Measurements from ENCODE around the gene FADS3. TPM values are rescaled to one million over a fixed set of nuclear protein-coding genes. Genes with fewer than 3 reads are reported as not detected.

The FADS3 gene
- total RNA-seq, 1 experiment from 2014 or later, result 65.8 TPM

DNA sequence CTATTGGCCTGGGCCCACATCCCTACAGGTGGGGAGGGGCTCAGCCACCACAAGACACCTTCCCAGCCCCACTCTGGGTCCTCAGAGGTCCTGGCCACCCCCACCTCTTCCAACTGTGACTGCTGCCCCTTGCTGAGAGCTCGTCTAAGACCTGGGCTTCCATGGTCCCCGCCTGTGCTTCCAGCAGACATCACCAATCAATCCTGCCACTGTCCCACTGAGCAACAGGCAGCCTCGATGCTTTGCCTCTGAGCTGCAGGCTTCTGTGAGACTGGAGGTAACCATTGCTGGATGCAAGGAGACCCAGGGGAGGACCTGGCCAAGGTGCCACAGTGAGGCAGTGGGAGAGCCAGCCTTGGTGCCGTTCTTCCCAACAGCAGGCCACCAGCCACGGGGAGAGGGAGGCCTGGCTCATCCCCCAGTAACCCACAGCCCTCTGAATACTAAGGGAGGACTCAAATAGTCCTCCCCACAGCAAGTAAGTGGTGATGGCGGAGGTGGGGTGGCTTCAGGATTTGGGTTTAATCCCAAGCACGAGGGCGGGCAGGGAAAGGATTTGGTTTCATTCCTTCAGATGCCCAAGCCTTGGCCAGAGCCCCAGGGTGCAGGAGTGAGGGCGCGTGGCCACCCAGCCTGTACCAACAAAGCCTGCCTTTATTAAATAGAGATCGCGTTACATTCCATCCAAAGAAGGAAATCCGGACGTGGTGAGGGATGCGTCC, 5.5 kb upstream of the FADS3 start:
- ChIA-PET POLR2A (interaction anchor here (1.0 to 3.7 kb wide), 2 partner anchors 50 to 185 kb away, joined by 4 to 17 read pairs; no protein-coding TSS in a partner anchor), CTCF (interaction anchor here (0.8 to 8.6 kb wide), 9 partner anchors 12 to 212 kb away, joined by 3 to 162 read pairs (median 26); partner anchors contain the start of gene BEST1), RAD21 (ENCODE audit: low non-redundant PET in 1 of 2, low total read pairs in 2 of 2, uncharacterized antibody in 2 of 2, unreplicated experiment in 2 of 2) (interaction anchor here (1.1 to 2.9 kb wide), 4 partner anchors 185 to 211 kb away, joined by 3 to 18 read pairs (median 11); no protein-coding TSS in a partner anchor)
- Histone ChIP-seq H3K36me3 (ENCODE audit: control insufficient read depth in 1 of 2, insufficient read depth in 2 of 2, low read length in 2 of 2) (0 out of 4 replicates have a peak, but pooled peaks cover 0 to 3% of the 10 kb centered on the region in 2 experiments), H3K9me2 (ENCODE audit: insufficient read depth) (no peaks in the 10 kb centered on the region), H3K4me3 (replicated peaks in 1 of 2; ENCODE audit: low read depth in 1 of 2, low read length in 2 of 2) (no peak overlapping the region), H2AFZ (ENCODE audit: low read depth, low read length, poor library complexity, severe bottlenecking) (no peak overlapping the region), H3K27me3 (ENCODE audit: insufficient read depth, low read length) (no peaks in the 10 kb centered on the region), H3K9ac (ENCODE audit: low read length) (no peak overlapping the region), H3K4me2 (ENCODE audit: low read length) (no peak overlapping the region), H3K79me2 (ENCODE audit: insufficient read depth, low read length) (no peaks in the 10 kb centered on the region), H3K4me1 (ENCODE audit: control insufficient read depth in 1 of 2, insufficient read depth in 2 of 2, low read length in 2 of 2) (peaks cover 4 to 6% of the 10 kb centered on the region in 2 experiments), H3K9me3 (ENCODE audit: control insufficient read depth in 1 of 2, insufficient read depth in 1 of 2, low read depth in 1 of 2, low read length in 2 of 2) (no peaks in the 10 kb centered on the region), H4K20me1 (ENCODE audit: insufficient read depth) (no peaks in the 10 kb centered on the region), H3K27ac (ENCODE audit: low read depth, low read length) (no peak overlapping the region)
- DNase-seq (ENCODE audit: low read depth, low spot score) (no peak), ATAC-seq (no peak)
- intact Hi-C loops (cut with micrococcal nuclease), result loop anchor here (5.0 kb wide), 1 partner anchor 65 kb away; no protein-coding TSS in a partner anchor
- BruUV-seq (replicated peaks), result no TSS peak
- TF ChIP-seq EGR1 (IDR thresholded peaks at IDR 0.05; ENCODE audit: low read depth), result no peak
- TF ChIP-seq POLR2A (IDR thresholded peaks at IDR 0.05; ENCODE audit: borderline replicate concordance, extremely low read depth, insufficient read depth, insufficient read length), result no peak
- TF ChIP-seq, protein P1, sequence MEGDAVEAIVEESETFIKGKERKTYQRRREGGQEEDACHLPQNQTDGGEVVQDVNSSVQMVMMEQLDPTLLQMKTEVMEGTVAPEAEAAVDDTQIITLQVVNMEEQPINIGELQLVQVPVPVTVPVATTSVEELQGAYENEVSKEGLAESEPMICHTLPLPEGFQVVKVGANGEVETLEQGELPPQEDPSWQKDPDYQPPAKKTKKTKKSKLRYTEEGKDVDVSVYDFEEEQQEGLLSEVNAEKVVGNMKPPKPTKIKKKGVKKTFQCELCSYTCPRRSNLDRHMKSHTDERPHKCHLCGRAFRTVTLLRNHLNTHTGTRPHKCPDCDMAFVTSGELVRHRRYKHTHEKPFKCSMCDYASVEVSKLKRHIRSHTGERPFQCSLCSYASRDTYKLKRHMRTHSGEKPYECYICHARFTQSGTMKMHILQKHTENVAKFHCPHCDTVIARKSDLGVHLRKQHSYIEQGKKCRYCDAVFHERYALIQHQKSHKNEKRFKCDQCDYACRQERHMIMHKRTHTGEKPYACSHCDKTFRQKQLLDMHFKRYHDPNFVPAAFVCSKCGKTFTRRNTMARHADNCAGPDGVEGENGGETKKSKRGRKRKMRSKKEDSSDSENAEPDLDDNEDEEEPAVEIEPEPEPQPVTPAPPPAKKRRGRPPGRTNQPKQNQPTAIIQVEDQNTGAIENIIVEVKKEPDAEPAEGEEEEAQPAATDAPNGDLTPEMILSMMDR (IDR thresholded peaks at IDR 0.05 in 2 of 3, conservative IDR thresholded peaks at IDR 0.05 in 1 of 3; ENCODE audit: borderline replicate concordance in 1 of 3, insufficient read depth in 1 of 3, low read depth in 2 of 3, low read length in 2 of 3), result no peak
- TF ChIP-seq SIN3A (IDR thresholded peaks at IDR 0.05; ENCODE audit: low read depth), result no peak
- no peak for TF ChIP-seq CEBPB (IDR thresholded peaks at IDR 0.05; ENCODE audit: low read depth)
- TF ChIP-seq SP1 (IDR thresholded peaks at IDR 0.05; ENCODE audit: low read depth), result no peak
- TF ChIP-seq, protein P2, sequence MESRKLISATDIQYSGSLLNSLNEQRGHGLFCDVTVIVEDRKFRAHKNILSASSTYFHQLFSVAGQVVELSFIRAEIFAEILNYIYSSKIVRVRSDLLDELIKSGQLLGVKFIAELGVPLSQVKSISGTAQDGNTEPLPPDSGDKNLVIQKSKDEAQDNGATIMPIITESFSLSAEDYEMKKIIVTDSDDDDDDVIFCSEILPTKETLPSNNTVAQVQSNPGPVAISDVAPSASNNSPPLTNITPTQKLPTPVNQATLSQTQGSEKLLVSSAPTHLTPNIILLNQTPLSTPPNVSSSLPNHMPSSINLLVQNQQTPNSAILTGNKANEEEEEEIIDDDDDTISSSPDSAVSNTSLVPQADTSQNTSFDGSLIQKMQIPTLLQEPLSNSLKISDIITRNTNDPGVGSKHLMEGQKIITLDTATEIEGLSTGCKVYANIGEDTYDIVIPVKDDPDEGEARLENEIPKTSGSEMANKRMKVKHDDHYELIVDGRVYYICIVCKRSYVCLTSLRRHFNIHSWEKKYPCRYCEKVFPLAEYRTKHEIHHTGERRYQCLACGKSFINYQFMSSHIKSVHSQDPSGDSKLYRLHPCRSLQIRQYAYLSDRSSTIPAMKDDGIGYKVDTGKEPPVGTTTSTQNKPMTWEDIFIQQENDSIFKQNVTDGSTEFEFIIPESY (IDR thresholded peaks at IDR 0.05; ENCODE audit: extremely low read depth, insufficient replicate concordance, low read length), result no peak
- no peak for TF ChIP-seq ZFX (IDR thresholded peaks at IDR 0.05)
- TF ChIP-seq POLR2AphosphoS5 (IDR thresholded peaks at IDR 0.05; ENCODE audit: low read depth, low read length), result no peak
- TF ChIP-seq, protein P3, sequence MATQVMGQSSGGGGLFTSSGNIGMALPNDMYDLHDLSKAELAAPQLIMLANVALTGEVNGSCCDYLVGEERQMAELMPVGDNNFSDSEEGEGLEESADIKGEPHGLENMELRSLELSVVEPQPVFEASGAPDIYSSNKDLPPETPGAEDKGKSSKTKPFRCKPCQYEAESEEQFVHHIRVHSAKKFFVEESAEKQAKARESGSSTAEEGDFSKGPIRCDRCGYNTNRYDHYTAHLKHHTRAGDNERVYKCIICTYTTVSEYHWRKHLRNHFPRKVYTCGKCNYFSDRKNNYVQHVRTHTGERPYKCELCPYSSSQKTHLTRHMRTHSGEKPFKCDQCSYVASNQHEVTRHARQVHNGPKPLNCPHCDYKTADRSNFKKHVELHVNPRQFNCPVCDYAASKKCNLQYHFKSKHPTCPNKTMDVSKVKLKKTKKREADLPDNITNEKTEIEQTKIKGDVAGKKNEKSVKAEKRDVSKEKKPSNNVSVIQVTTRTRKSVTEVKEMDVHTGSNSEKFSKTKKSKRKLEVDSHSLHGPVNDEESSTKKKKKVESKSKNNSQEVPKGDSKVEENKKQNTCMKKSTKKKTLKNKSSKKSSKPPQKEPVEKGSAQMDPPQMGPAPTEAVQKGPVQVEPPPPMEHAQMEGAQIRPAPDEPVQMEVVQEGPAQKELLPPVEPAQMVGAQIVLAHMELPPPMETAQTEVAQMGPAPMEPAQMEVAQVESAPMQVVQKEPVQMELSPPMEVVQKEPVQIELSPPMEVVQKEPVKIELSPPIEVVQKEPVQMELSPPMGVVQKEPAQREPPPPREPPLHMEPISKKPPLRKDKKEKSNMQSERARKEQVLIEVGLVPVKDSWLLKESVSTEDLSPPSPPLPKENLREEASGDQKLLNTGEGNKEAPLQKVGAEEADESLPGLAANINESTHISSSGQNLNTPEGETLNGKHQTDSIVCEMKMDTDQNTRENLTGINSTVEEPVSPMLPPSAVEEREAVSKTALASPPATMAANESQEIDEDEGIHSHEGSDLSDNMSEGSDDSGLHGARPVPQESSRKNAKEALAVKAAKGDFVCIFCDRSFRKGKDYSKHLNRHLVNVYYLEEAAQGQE (IDR thresholded peaks at IDR 0.05; ENCODE audit: low read depth), result no peak
- TF ChIP-seq FOSL1 (IDR thresholded peaks at IDR 0.05; ENCODE audit: low read depth), result no peak

Measured in HCT116 (cell line).